Panc1 (cell line): Measurements from ENCODE around the gene TMEM45A. TPM values are rescaled to one million over a fixed set of nuclear protein-coding genes. Genes with fewer than 3 reads are reported as not detected.

Source experiments
- ATAC-seq: fragments of 200-7000 bp; cut with Tn5 transposase; 2 replicates; pipeline ENCODE4 v1.9.1; 2020; ENCODE audit warnings: mild to moderate bottlenecking, moderate library complexity
- BruUV-seq: library from RNA; stranded (reverse); fragments of 400-500 nt; replicated peaks from 2 replicates; lab custom pipeline; 2021; lab: Mats Ljungman, UMichigan
- CTCF ChIA-PET: fragments of 300-600 bp; sonication (Branson Sonifier 250); formaldehyde crosslinking; loops from one replicate; lab custom pipeline; 2022; ENCODE audit warnings: antibody characterized with exemption; lab: Charles Lee
- POLR2A ChIA-PET: fragments of 300-600 bp; sonication (Branson Sonifier 250); formaldehyde crosslinking; loops from one replicate; lab custom pipeline; 2022; ENCODE audit warnings: antibody characterized with exemption; lab: Charles Lee
- DNase-seq: peaks from one replicate; pipeline ENCODE4 v3.0.0-alpha.2; 2010; ENCODE audit warnings: low read depth, low spot score
- H3K27ac ChIP-seq: 2 replicates; pipeline ENCODE4 v1.5.1; 2011; ENCODE audit warnings: mild to moderate bottlenecking, low read length, inconsistent platforms
- H3K27me3 ChIP-seq: fragments of 200-500 bp; sonication (Bioruptor generic); 2 replicates; pipeline ENCODE4 v1.6.0; 2014; ENCODE audit warnings: low read length, inconsistent platforms; ENCODE audit not compliant: control insufficient read depth, insufficient read depth
- H3K36me3 ChIP-seq: fragments of 200-500 bp; sonication (Bioruptor generic); 2 replicates; pipeline ENCODE4 v1.5.1; 2014; ENCODE audit warnings: inconsistent platforms, mild to moderate bottlenecking, low read length, moderate library complexity; ENCODE audit not compliant: control insufficient read depth, insufficient read depth
- H3K4me1 ChIP-seq: 2 replicates; pipeline ENCODE4 v1.5.1; 2011; ENCODE audit warnings: inconsistent platforms, mild to moderate bottlenecking, low read length, moderate library complexity; ENCODE audit not compliant: control insufficient read depth, insufficient read depth
- H3K4me3 ChIP-seq, 2 experiments: 2 replicates each; pipeline ENCODE4 v1.5.1; 2011 to 2012; ENCODE audit warnings: low read depth in 2 of 2, low read length in 2 of 2, mild to moderate bottlenecking in 2 of 2, inconsistent platforms in 1 of 2, moderate library complexity in 1 of 2
- H3K9me3 ChIP-seq: fragments of 200-500 bp; sonication (Bioruptor generic); 2 replicates; pipeline ENCODE4 v1.5.1; 2014; ENCODE audit warnings: low read depth, mild to moderate bottlenecking, inconsistent platforms, low read length, moderate library complexity; ENCODE audit not compliant: control insufficient read depth, insufficient read depth
- CTCF ChIP-seq: fragments of 450-650 bp; IDR thresholded peaks from 2 replicates; pipeline ENCODE4 v1.5.1; 2017; ENCODE audit warnings: mild to moderate bottlenecking
- POLR2AphosphoS5 ChIP-seq: IDR thresholded peaks from 2 replicates; pipeline ENCODE4 v1.6.1; 2012; ENCODE audit warnings: mild to moderate bottlenecking, low read depth, low read length, moderate library complexity
- REST ChIP-seq, 2 experiments: IDR thresholded peaks; 2 replicates each; pipeline ENCODE4 v1.6.1; 2011 to 2012; ENCODE audit warnings: low read depth in 2 of 2, control low read depth in 1 of 2, low read length in 1 of 2, mild to moderate bottlenecking in 1 of 2, moderate library complexity in 1 of 2; ENCODE audit not compliant: insufficient read depth in 1 of 2
- SIN3A ChIP-seq: IDR thresholded peaks from 2 replicates; pipeline ENCODE4 v1.6.1; 2012; ENCODE audit warnings: low read depth, mild to moderate bottlenecking, low read length, moderate library complexity, borderline replicate concordance; ENCODE audit not compliant: insufficient read depth
- TCF7L2 ChIP-seq: IDR thresholded peaks from 2 replicates; pipeline ENCODE4 v1.6.1; 2011; ENCODE audit warnings: mild to moderate bottlenecking, low read depth, low read length, inconsistent platforms
- in situ Hi-C: cut with HindIII; loops from 2 replicates; pipeline ENCODE4 v1.10.0; 2016; ENCODE audit warnings: low sequenced_read_pairs, low pct_unique_long_range_greater_than_20kb
- intact Hi-C: fragments of 100-400 bp; cut with micrococcal nuclease; formaldehyde crosslinking; loops from one replicate; pipeline ENCODE4 v1.10.0; 2022; ENCODE audit not compliant: unreplicated experiment
- total RNA-seq: library from RNA; stranded (reverse); gene quantifications from one replicate; pipeline ENCODE4 v1.2.1, GENCODE V29; 2021; ENCODE audit not compliant: unreplicated experiment

TMEM45A gene
- total RNA-seq, 1 experiment from 2014 or later, result 8.6 TPM

GRCh38 chr3:100611221-100611620 lies 118.8 kb downstream of the TMEM45A start:
- Histone ChIP-seq H3K4me3 (no peak overlapping the region), H3K27me3 (peaks cover 15% of the 10 kb centered on the region; the same call in 1 of the 2 replicates), H3K27ac (no peak overlapping the region), H3K36me3 (no peaks in the 10 kb centered on the region), H3K4me1 (no peaks in the 10 kb centered on the region), H3K9me3 (no peaks in the 10 kb centered on the region)
- intact Hi-C loops (no loop called here), in situ Hi-C loops (no loop called here)
- POLR2A ChIA-PET, result no interaction called here
- TF ChIP-seq CTCF, result no peak
- TF ChIP-seq POLR2AphosphoS5, result no peak
- TF ChIP-seq SIN3A, result no peak
- no peak for TF ChIP-seq TCF7L2
- TF ChIP-seq REST (IDR thresholded peaks at IDR 0.05; ENCODE audit: insufficient read depth in 1 of 2, low read depth in 2 of 2, low read length in 1 of 2), result no peak
- BruUV-seq, result no TSS peak
- CTCF ChIA-PET, result no interaction called here
- DNase-seq, result no peak
- no peak for ATAC-seq

- no peak overlapping the region for H3K4me3 ChIP-seq
- no peaks in the 10 kb centered on the region for H3K4me1 ChIP-seq
- ATAC-seq, result no peak
Observed at GRCh38 chr3:100613721-100614390, 121.4 kb downstream of the TMEM45A start.

More at GRCh38 chr3:100613721-100614390, 121.4 kb downstream of the TMEM45A start:
- intact Hi-C loops, result no loop called here
- no TSS peak for BruUV-seq
- Histone ChIP-seq H3K27me3 (peaks cover 8% of the 10 kb centered on the region; the same call in 1 of the 2 replicates), H3K27ac (no peak overlapping the region), H3K36me3 (no peaks in the 10 kb centered on the region), H3K9me3 (no peaks in the 10 kb centered on the region)
- in situ Hi-C loops, result no loop called here
- TF ChIP-seq TCF7L2, result no peak
- TF ChIP-seq POLR2AphosphoS5, result no peak
- no peak for TF ChIP-seq CTCF
- no peak for TF ChIP-seq REST (IDR thresholded peaks at IDR 0.05; ENCODE audit: insufficient read depth in 1 of 2, low read depth in 2 of 2, low read length in 1 of 2)
- TF ChIP-seq SIN3A, result no peak
- ChIA-PET POLR2A (no interaction called here), CTCF (no interaction called here)
- no peak for DNase-seq
